AG09309 (cell line): Measurements from ENCODE around the gene EFHB.
A peak's percentile ranks its signal among the peaks of the same experiment; 100 is the strongest.
"Not testable (repeated sequence)": the region's sequence is repeated elsewhere in the genome, so short reads cannot be mapped to it uniquely, and the experiment has no call there.

ENCODE experiments used
- DNase-seq: peaks from one replicate; pipeline ENCODE4 v3.0.0-alpha.2; 2010; ENCODE audit warnings: low read depth
- H3K4me3 ChIP-seq: 2 replicates; pipeline ENCODE4 v1.5.1; 2011; ENCODE audit warnings: mild to moderate bottlenecking, low read depth, low read length, moderate library complexity; ENCODE audit not compliant: control insufficient read depth
- TF ChIP-seq, protein P1 (sequence below): IDR thresholded peaks from 2 replicates; pipeline ENCODE4 v1.5.1; 2011; ENCODE audit warnings: mild to moderate bottlenecking, low read depth, low read length, inconsistent platforms; ENCODE audit not compliant: insufficient read depth, control insufficient read depth; ENCODE audit errors: missing control alignments

Gene EFHB

DNA sequence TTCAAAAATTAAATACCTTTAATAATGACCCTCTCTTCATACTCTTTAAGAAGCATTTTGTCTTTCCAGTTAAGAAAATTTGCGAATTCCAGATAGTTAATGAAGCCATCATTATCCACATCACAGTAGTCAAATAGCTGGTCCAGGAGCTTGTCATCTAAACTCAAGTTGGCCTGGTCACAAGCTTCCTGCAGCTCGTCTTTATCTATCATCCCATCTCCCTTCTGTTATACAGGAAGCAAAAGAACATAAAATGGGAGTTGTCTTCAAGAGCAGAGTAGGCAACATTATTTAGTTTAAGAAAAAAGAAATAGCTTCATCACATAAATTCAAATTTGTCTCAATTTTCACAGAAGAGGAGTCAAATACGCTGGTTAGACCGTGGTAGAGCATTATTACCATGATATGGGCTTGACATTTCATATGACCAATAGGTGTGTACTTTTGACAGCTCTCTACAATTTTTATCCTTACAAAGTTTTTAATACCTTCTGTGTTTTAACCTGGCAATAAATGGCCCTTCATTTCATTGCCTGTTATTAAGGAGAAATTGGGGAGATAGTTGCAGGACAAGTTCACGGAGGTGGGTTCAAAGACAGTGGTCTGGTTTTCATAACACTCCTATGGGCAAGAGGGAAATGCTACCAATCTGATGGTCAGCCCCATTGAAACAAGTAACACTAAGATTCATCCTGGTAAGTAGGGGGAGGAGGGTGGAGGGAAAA lies 45.4 kb downstream of the EFHB start:
- H3K4me3 ChIP-seq, result peak overlapping the region; percentile 13
- DNase-seq, result no peak
- TF ChIP-seq, protein P1, sequence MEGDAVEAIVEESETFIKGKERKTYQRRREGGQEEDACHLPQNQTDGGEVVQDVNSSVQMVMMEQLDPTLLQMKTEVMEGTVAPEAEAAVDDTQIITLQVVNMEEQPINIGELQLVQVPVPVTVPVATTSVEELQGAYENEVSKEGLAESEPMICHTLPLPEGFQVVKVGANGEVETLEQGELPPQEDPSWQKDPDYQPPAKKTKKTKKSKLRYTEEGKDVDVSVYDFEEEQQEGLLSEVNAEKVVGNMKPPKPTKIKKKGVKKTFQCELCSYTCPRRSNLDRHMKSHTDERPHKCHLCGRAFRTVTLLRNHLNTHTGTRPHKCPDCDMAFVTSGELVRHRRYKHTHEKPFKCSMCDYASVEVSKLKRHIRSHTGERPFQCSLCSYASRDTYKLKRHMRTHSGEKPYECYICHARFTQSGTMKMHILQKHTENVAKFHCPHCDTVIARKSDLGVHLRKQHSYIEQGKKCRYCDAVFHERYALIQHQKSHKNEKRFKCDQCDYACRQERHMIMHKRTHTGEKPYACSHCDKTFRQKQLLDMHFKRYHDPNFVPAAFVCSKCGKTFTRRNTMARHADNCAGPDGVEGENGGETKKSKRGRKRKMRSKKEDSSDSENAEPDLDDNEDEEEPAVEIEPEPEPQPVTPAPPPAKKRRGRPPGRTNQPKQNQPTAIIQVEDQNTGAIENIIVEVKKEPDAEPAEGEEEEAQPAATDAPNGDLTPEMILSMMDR, result no peak

DNA sequence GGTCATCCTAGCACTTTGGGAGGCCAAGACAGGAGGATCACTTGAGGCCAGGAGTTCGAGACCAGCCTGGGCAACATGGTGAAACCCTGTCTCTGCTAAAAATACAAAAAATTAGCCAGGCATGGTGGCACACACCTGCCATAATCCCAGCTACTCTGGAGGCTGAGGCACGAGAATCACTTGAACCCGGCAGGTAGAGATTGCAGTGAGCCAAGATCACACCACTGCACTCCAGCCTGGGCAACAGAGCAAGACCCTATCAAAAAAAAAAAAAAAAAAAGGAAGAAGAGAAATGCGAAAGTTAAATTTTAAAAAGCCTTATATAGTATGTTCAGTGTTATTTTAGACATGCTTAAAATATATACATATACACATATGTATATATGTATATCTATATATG lies 46.9 kb downstream of the EFHB start:
- DNase-seq, result not testable (repeated sequence)

DNA sequence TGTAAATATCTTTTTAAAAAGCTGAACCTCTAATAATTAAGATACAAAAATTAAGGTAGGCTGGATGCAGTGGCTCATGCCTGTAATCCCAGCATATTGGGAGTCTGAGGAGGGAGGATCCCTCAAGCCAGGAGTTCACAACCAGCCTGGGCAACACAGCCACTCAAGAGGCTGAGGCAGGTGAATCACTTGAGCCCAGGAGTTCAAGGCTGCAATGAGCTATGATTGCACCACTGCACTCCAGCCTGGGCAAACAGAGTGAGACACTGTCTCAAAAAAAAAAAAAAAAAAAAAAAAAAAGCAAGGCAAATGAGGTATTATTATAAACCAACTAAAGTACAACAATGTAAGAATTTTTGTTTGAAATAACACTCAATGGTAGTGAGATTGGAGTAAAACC lies 47.6 kb downstream of the EFHB start:
- TF ChIP-seq, protein P1, result no peak
- no peak overlapping the region for H3K4me3 ChIP-seq
- DNase-seq, result no peak

More for the DNA sequence above, 46.9 kb downstream of the EFHB start:
- not testable (repeated sequence) for H3K4me3 ChIP-seq

DNA sequence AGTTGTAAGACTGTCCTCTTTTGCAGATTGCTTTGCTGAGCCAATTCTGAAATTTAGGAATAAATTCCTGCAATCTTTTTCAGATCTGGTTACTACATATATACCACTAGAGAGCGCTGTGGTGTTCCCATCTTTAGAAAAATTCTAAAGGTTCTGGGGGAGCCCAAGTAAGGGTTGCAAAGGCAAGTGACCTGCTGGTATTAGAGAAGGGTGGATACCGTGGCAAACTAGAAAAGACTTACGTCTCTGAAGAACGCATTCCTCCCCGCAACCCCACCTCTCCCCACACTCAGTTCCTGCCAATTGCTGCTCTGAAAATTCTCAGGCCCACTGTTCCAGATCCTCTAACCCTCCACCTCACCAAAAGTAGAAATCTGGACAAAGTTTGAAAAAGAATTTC lies 48.5 kb downstream of the EFHB start:
- no peak for DNase-seq
- TF ChIP-seq, protein P1, result peak; percentile 61
- no peak overlapping the region for H3K4me3 ChIP-seq

DNA sequence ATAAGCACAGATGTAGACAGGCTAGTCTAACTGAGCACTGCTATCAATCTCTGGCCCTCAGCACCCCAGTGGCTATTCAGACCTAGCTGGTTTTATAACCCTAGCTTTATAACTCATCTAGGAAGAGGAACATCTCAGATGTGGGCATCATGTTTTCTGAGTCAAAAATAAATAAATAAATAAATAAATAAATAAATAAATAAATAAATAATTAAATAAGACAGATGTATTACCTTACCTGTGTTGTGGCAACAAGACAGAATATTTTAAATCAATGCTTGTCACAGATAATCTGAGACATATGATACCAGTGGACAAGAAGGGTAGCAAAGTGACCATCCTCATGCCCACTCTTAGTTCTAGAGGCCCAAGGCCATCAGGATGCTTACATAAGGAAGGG lies 52.2 kb downstream of the EFHB start:
- TF ChIP-seq, protein P1, result no peak

DNA sequence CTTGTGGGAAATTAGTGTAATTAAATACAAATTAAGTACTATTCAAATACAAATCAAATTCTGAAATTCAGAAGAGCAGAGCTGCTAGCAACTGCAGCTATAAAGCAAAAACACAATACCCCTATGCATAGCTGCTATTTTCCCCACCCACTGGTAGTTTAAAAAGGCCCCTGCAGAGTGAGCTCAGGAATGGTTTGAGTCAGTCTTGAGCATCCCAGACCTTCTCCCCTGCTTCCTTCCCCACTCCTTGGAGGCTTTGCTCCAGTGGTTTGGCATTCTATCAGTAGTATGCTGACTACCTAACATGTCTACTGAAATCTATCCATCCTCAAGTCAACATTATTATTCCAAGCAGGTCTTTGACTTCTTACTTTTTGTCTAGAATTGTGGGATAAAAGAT lies 53.0 kb downstream of the EFHB start:
- TF ChIP-seq, protein P1, result no peak
- DNase-seq, result no peak
- no peak overlapping the region for H3K4me3 ChIP-seq

More for the DNA sequence above, 52.2 kb downstream of the EFHB start:
- no peak overlapping the region for H3K4me3 ChIP-seq
- DNase-seq, result no peak

DNA sequence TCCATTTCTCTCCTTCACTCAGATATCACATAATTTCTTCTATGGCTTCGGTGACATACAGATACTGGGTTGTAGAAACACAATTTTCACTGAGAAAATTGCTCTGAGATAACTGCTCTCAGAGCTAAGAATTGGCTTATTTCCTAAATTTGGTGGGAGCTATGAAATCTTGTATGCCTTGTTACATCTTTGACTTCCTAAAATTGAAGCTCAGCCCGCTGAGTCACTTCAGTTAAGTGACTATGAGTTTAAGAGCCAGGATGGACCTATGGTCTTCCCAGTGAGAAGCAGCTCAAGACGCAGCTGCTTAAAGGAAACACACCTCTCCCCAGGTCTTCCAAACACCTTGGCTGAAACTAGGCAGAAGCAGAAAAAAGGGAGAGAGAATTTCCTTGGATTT lies 56.4 kb downstream of the EFHB start:
- no peak for DNase-seq
- no peak overlapping the region for H3K4me3 ChIP-seq
- TF ChIP-seq, protein P1, result no peak
